Ectodermal cell (in vitro differentiated cells): ENCODE results near the gene EEF1AKMT2.

Experiments used
- H3K27ac ChIP-seq: 2 replicates; pipeline ENCODE4 v1.7.0; 2013; ENCODE audit warnings: mild to moderate bottlenecking, low read depth, low read length; ENCODE audit not compliant: insufficient read depth, poor library complexity, severe bottlenecking
- H3K27me3 ChIP-seq: 2 replicates; pipeline ENCODE4 v1.7.0; 2013; ENCODE audit warnings: mild to moderate bottlenecking, low read length; ENCODE audit not compliant: insufficient read depth, control insufficient read depth, poor library complexity, severe bottlenecking
- H3K36me3 ChIP-seq: one replicate; pipeline ENCODE4 v1.7.0; 2013; ENCODE audit warnings: low read length; ENCODE audit not compliant: control insufficient read depth, insufficient read depth
- H3K4me1 ChIP-seq: one replicate; pipeline ENCODE4 v1.7.0; 2013; ENCODE audit warnings: low read length; ENCODE audit not compliant: control insufficient read depth, insufficient read depth
- H3K4me3 ChIP-seq: 2 replicates; pipeline ENCODE4 v1.7.0; 2013; ENCODE audit warnings: low read depth, low read length, control low read depth; ENCODE audit not compliant: insufficient read depth
- H3K9me3 ChIP-seq: 2 replicates; pipeline ENCODE4 v1.7.0; 2013; ENCODE audit warnings: mild to moderate bottlenecking, low read length, moderate library complexity; ENCODE audit not compliant: control insufficient read depth
- WGBS, 2 experiments: methylation state at CpG; one replicate each; pipeline ENCODE4 v1.1.7; 2013; ENCODE audit warnings: missing lambda C conversion rate in 2 of 2; 5-methylcytosine and 5-hydroxymethylcytosine counted together

Gene EEF1AKMT2

GRCh38 chr10:124722798-124723783 is 68.6 kb downstream of the EEF1AKMT2 start:
- no peak overlapping the region for H3K27ac ChIP-seq
- H3K36me3 ChIP-seq = no peaks in the 10 kb centered on the region
- WGBS, 2 experiments = 82 to 86% methylated on average over 8 of the region's 8 CpGs
- no peaks in the 10 kb centered on the region for H3K27me3 ChIP-seq
- no peak overlapping the region for H3K4me3 ChIP-seq
- H3K9me3 ChIP-seq = no peaks in the 10 kb centered on the region
- H3K4me1 ChIP-seq = peaks cover 23% of the 10 kb centered on the region

- H3K27ac ChIP-seq = no peak overlapping the region
- no peaks in the 10 kb centered on the region for H3K9me3 ChIP-seq
- 94 to 96% methylated on average over 16 of the region's 16 CpGs for WGBS, 2 experiments
- no peaks in the 10 kb centered on the region for H3K36me3 ChIP-seq
- H3K4me1 ChIP-seq = peaks cover 26% of the 10 kb centered on the region
- no peaks in the 10 kb centered on the region for H3K27me3 ChIP-seq
- H3K4me3 ChIP-seq = no peak overlapping the region
Measured at GRCh38 chr10:124721330-124722045, 70.2 kb downstream of the EEF1AKMT2 start.

GRCh38 chr10:124719213-124719851 is 72.4 kb downstream of the EEF1AKMT2 start:
- Histone ChIP-seq H3K36me3 (no peaks in the 10 kb centered on the region), H3K9me3 (no peaks in the 10 kb centered on the region), H3K4me3 (no peak overlapping the region), H3K27me3 (no peaks in the 10 kb centered on the region), H3K4me1 (peaks cover 19% of the 10 kb centered on the region), H3K27ac (no peak overlapping the region)
- 88 to 92% methylated on average over 8 of the region's 8 CpGs for WGBS, 2 experiments

GRCh38 chr10:124717911-124718741 is 73.6 kb downstream of the EEF1AKMT2 start:
- Histone ChIP-seq H3K4me3 (no peak overlapping the region), H3K4me1 (peaks cover 8% of the 10 kb centered on the region), H3K36me3 (no peaks in the 10 kb centered on the region), H3K27me3 (no peaks in the 10 kb centered on the region), H3K9me3 (no peaks in the 10 kb centered on the region), H3K27ac (no peak overlapping the region)
- WGBS, 2 experiments = 88 to 89% methylated on average over 12 of the region's 12 CpGs

GRCh38 chr10:124717041-124717757 is 74.5 kb downstream of the EEF1AKMT2 start:
- no peaks in the 10 kb centered on the region for H3K27me3 ChIP-seq
- 90 to 97% methylated on average over 9 of the region's 9 CpGs for WGBS, 2 experiments

GRCh38 chr10:124716369-124716768 is 75.3 kb downstream of the EEF1AKMT2 start:
- no peaks in the 10 kb centered on the region for H3K9me3 ChIP-seq
- H3K36me3 ChIP-seq = no peaks in the 10 kb centered on the region
- no peak overlapping the region for H3K27ac ChIP-seq
- 92 to 96% methylated on average over 4 of the region's 4 CpGs for WGBS, 2 experiments
- H3K27me3 ChIP-seq = no peaks in the 10 kb centered on the region
- no peak overlapping the region for H3K4me3 ChIP-seq
- peaks cover 7% of the 10 kb centered on the region for H3K4me1 ChIP-seq

More at GRCh38 chr10:124717041-124717757, 74.5 kb downstream of the EEF1AKMT2 start:
- no peaks in the 10 kb centered on the region for H3K36me3 ChIP-seq
- H3K4me1 ChIP-seq = peaks cover 7% of the 10 kb centered on the region
- H3K27ac ChIP-seq = no peak overlapping the region
- H3K4me3 ChIP-seq = no peak overlapping the region
- H3K9me3 ChIP-seq = no peaks in the 10 kb centered on the region

GRCh38 chr10:124715439-124715838 is 76.2 kb downstream of the EEF1AKMT2 start:
- no peaks in the 10 kb centered on the region for H3K36me3 ChIP-seq
- H3K27me3 ChIP-seq = no peaks in the 10 kb centered on the region
- WGBS, 2 experiments = 67 to 71% methylated on average over 6 of the region's 6 CpGs
- H3K4me3 ChIP-seq = no peak overlapping the region
- no peaks in the 10 kb centered on the region for H3K9me3 ChIP-seq
- peaks cover 7% of the 10 kb centered on the region for H3K4me1 ChIP-seq
- no peak overlapping the region for H3K27ac ChIP-seq

GRCh38 chr10:124713679-124714255 is 77.9 kb downstream of the EEF1AKMT2 start:
- 85 to 88% methylated on average over 9 of the region's 10 CpGs for WGBS, 2 experiments
- no peaks in the 10 kb centered on the region for H3K9me3 ChIP-seq
- no peak overlapping the region for H3K27ac ChIP-seq
- peaks cover 14% of the 10 kb centered on the region for H3K4me1 ChIP-seq
- H3K27me3 ChIP-seq = no peaks in the 10 kb centered on the region
- no peaks in the 10 kb centered on the region for H3K36me3 ChIP-seq
- H3K4me3 ChIP-seq = no peak overlapping the region
